WI38 (cell line): ENCODE data around the gene TRPM7.
"Not testable (repeated sequence)": the region's sequence is repeated elsewhere in the genome, so short reads cannot be mapped to it uniquely, and the experiment has no call there.

Experiments
- H3K4me3 ChIP-seq: 2 replicates; pipeline ENCODE4 v1.5.1; 2011; ENCODE audit warnings: low read depth, mild to moderate bottlenecking, control low read depth, low read length
- TF ChIP-seq, protein P1 (sequence below): IDR thresholded peaks from 2 replicates; pipeline ENCODE4 v1.5.1; 2012; ENCODE audit warnings: low read depth, mild to moderate bottlenecking, control low read depth, low read length

TRPM7 gene

GRCh38 chr15:50628421-50628820 lies 58.2 kb downstream of the TRPM7 start:
- no peak overlapping the region for H3K4me3 ChIP-seq
- TF ChIP-seq, protein P1, sequence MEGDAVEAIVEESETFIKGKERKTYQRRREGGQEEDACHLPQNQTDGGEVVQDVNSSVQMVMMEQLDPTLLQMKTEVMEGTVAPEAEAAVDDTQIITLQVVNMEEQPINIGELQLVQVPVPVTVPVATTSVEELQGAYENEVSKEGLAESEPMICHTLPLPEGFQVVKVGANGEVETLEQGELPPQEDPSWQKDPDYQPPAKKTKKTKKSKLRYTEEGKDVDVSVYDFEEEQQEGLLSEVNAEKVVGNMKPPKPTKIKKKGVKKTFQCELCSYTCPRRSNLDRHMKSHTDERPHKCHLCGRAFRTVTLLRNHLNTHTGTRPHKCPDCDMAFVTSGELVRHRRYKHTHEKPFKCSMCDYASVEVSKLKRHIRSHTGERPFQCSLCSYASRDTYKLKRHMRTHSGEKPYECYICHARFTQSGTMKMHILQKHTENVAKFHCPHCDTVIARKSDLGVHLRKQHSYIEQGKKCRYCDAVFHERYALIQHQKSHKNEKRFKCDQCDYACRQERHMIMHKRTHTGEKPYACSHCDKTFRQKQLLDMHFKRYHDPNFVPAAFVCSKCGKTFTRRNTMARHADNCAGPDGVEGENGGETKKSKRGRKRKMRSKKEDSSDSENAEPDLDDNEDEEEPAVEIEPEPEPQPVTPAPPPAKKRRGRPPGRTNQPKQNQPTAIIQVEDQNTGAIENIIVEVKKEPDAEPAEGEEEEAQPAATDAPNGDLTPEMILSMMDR = no peak

DNA sequence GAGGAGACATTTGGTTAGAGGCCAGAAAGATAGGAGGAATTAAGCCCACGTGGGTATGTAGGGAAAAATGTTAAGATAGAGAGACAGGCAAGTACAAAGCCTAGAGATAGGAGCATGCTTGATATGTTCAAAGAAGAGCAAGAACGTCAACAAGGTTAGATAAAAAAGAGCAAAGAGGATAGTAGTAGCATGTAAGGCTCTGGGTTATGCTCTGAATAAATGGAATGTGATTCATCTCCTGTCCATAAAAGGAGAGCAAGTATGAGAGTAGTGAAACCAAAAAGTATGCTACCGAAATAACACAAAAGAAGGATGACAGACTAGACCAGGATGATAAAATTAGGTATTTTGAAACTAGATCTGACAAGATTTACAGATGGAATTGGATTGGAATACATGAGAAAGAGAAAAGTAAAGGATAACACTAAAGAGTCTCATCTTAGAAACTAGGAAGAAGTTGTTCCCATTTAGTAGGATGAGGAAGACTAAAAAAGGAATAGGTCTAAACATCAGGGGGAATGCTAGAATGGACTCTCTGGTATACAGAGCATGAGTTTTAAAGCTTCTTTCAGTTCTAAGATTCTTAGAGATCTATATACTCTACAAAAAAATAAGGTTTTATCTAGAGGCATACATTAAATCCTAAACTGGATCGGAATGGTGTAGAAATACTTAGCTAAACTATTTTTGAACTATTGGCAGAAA lies 59.1 kb downstream of the TRPM7 start:
- H3K4me3 ChIP-seq = no peak overlapping the region

GRCh38 chr15:50624616-50625168 lies 61.9 kb downstream of the TRPM7 start:
- TF ChIP-seq, protein P1 = no peak
- no peak overlapping the region for H3K4me3 ChIP-seq

More for the DNA sequence above, 59.1 kb downstream of the TRPM7 start:
- TF ChIP-seq, protein P1 = no peak

GRCh38 chr15:50622361-50622943 lies 64.1 kb downstream of the TRPM7 start:
- not testable (repeated sequence) for H3K4me3 ChIP-seq

- not testable (repeated sequence) for H3K4me3 ChIP-seq
These were observed 69.6 kb downstream of the TRPM7 start for GRCh38 chr15:50616960-50617359.

DNA sequence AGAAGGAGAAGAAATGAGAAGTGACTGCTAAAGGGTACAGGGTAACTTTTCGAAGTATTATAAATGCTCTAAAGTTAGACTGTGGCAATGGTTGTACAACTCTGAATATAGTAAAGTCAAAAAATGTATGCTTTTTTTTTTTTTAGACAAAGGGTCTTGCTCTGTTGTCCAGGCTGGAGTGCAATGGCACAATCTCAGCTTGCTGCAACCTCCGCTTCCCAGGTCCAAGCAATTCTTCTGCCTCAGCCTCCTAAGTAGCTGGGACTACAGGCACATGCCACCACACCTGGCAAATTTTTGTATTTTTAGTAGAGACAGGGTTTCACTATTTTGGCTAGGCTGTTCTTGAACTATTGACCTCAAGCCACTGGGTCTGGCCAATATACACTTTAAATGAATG lies 70.0 kb downstream of the TRPM7 start:
- H3K4me3 ChIP-seq = not testable (repeated sequence)

DNA sequence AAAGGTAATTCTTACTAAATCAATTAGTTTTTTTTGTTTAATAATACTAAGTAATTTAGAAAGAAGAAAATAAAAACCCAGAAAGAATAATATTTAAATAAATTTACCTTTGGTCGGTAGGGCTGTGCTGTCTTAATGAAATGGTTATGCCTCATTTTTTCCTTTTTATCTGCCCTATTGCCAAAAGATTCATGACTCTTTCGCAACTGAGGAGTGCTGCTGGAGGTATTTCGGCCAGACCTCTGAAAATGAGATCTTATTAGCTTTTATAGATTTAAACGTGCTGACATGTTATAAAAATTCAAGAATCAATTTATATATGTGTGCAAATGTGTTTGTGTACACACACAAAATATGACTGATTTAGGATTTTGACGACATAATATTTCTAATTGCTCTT lies 73.0 kb downstream of the TRPM7 start:
- TF ChIP-seq, protein P1 = no peak
- H3K4me3 ChIP-seq = no peak overlapping the region

DNA sequence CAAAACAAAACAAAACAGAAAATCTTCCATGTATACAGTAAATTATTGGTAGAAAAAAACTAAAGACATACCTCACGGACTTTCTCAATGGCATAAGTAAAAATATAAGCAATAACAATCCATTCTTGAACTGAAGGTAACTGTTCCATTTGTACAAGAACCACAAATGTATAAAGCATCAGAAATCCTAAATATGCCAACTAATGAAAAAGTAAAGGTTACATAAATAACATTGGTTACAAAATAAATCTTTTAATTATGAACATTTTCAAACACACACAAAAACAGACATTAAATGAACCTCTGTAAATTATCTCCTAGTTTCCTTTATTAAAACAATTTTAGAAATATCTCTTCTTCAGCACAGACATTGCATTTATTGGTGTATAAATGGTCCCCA lies 79.5 kb downstream of the TRPM7 start:
- TF ChIP-seq, protein P1 = no peak
- H3K4me3 ChIP-seq = no peak overlapping the region

DNA sequence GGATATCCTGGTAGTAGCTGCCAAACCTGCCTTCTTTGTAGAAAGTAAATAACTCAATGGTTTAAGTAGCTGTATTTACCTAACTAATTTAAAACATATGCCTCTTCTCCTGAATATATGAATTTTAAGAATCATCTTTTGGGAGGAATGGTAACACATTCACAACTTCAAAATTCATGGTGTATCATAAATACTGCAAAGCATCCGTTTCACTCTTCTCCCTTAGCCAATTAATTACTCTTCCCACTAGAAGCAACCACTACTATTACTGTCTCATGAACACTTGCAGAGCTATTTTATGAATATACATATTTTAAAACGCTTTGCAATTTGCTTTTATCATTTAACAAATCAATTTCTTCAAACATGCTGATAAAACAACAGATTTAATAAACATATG lies 81.1 kb downstream of the TRPM7 start:
- TF ChIP-seq, protein P1 = no peak
- H3K4me3 ChIP-seq = no peak overlapping the region

- H3K4me3 ChIP-seq = not testable (repeated sequence)
These were observed 84.6 kb downstream of the TRPM7 start for GRCh38 chr15:50602028-50602427.
